ENCODE data around the gene G2E3.

GRCh38 chr14:30623412-30624131 lies 64.6 kb downstream of the G2E3 start:
- TF ChIP-seq CTCF (IDR thresholded peaks at IDR 0.05; ENCODE audit: borderline replicate concordance, extremely low read depth, low read length, poor library complexity, severe bottlenecking) (no peak), EZH2 (IDR thresholded peaks at IDR 0.05; ENCODE audit: borderline replicate concordance, low read depth, low read length, severe bottlenecking) (no peak)
